MV-4-11 (cell line): ENCODE measurements around the gene ATP13A3.
"Not testable (repeated sequence)": the region's sequence is repeated elsewhere in the genome, so short reads cannot be mapped to it uniquely, and the experiment has no call there.

Experiments
- DNase-seq: peaks from one replicate; lab custom pipeline; 2025; lab: John Stamatoyannopoulos, UW

The ATP13A3 gene

GRCh38 chr3:194486540-194487288, at the start of gene ATP13A3:
TSS of gene ATP13A3 (minus strand) at chr3:194487002. CDS start at chr3:194462190, 24,812 bp downstream.
- peak; percentile 85 for DNase-seq

- not testable (repeated sequence) for DNase-seq
Measured at GRCh38 chr3:194535199-194535598, 48.4 kb upstream of the ATP13A3 start.

- DNase-seq = no peak
Measured at GRCh38 chr3:194534243-194534642, 47.4 kb upstream of the ATP13A3 start.

GRCh38 chr3:194532591-194532990, 45.8 kb upstream of the ATP13A3 start:
- DNase-seq = peak; percentile 72

GRCh38 chr3:194527726-194528125, 40.9 kb upstream of the ATP13A3 start:
- no peak for DNase-seq

GRCh38 chr3:194526164-194526563, 39.4 kb upstream of the ATP13A3 start:
- no peak for DNase-seq

- no peak for DNase-seq
Measured at GRCh38 chr3:194522579-194523046, 35.8 kb upstream of the ATP13A3 start.

GRCh38 chr3:194521510-194522260, 34.9 kb upstream of the ATP13A3 start:
- DNase-seq = no peak

- not testable (repeated sequence) for DNase-seq
Measured at GRCh38 chr3:194520682-194521162, 33.9 kb upstream of the ATP13A3 start.

- DNase-seq = not testable (repeated sequence)
Measured at GRCh38 chr3:194520201-194520600, 33.4 kb upstream of the ATP13A3 start.

GRCh38 chr3:194518652-194519051, 31.9 kb upstream of the ATP13A3 start:
- DNase-seq = no peak

- DNase-seq = no peak
Measured at GRCh38 chr3:194517333-194517732, 30.5 kb upstream of the ATP13A3 start.

GRCh38 chr3:194514626-194515025, 27.8 kb upstream of the ATP13A3 start:
- DNase-seq = no peak

- no peak for DNase-seq
Measured at GRCh38 chr3:194512895-194513601, 26.2 kb upstream of the ATP13A3 start.

- DNase-seq = peak; percentile 52
Measured at GRCh38 chr3:194508491-194509453, 22.0 kb upstream of the ATP13A3 start.

- DNase-seq = no peak
Measured at GRCh38 chr3:194507571-194507970, 20.8 kb upstream of the ATP13A3 start.

GRCh38 chr3:194505791-194506415, 19.1 kb upstream of the ATP13A3 start:
- DNase-seq = no peak

- no peak for DNase-seq
Measured at GRCh38 chr3:194504861-194505260, 18.1 kb upstream of the ATP13A3 start.

- DNase-seq = no peak
Measured at GRCh38 chr3:194504146-194504545, 17.3 kb upstream of the ATP13A3 start.

- DNase-seq = no peak
Measured at GRCh38 chr3:194503081-194503531, 16.3 kb upstream of the ATP13A3 start.

- DNase-seq = no peak
Measured at GRCh38 chr3:194500198-194500597, 13.4 kb upstream of the ATP13A3 start.
